NK-92 (cell line): ENCODE measurements around the gene ABCB11.
"Not testable (repeated sequence)": the region's sequence is repeated elsewhere in the genome, so short reads cannot be mapped to it uniquely, and the experiment has no call there.

ENCODE experiments used
- DNase-seq: peaks from one replicate; lab custom pipeline; 2025; ENCODE audit not compliant: unreplicated experiment; lab: John Stamatoyannopoulos, UW

Gene ABCB11

GRCh38 chr2:169046440-169047151, 15.5 kb upstream of the ABCB11 start:
- no peak for DNase-seq

DNA sequence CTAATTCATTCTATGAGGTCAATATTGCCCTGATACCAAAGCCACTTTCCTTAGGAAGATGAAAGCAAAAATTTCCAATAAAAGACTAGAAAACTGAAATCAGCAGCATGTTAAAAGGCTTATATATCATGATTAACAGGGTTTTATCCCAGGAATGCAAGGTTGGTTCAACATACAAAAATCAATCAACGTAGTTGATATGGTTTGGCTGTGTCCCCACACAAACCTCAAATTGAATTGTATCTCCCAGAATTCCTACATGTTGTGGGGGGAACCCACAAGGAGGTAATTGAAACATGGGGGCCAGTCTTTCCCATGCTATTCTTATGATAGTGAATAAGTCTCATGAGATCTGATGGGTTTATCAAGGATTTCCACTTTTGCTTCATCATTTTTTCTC, 11.7 kb upstream of the ABCB11 start:
- no peak for DNase-seq

DNA sequence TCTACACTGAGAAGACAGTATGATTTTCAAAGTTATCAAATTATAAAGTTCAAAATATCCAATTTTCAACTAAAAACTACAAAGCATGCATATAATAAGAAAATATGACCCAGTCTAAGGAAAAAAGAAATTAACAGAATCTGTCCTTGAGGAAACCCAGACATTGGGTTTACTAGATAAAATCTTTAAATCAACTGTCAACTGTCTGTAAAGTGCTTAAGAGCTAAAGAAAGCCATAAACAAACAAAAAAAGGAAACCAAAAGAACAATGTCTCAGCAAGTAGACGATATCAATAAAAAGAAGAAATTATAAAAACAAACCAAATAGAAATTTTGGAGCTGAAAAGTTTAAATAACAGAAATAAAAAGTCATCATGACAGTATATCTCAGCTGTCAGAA, 10.5 kb upstream of the ABCB11 start:
- DNase-seq, result no peak

DNA sequence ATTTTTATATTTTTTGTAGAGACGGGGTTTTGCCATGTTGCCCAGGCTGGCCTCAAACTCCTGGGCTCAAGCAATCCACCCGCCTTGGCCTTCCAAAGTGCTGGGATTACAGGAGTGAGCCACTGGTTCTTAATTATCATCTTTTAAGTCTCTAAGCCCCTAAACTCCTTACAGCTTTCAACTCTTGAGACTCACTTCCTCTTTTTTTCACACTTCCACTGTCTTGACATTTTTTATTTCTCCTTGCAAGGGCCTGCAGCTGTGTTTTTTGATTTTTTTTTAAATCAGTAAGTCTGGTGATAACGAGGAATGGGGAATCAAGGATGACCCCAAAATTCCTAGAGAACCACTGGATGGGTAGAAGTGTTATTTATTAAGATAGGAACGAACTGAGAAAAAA, 8.6 kb upstream of the ABCB11 start:
- DNase-seq, result no peak

DNA sequence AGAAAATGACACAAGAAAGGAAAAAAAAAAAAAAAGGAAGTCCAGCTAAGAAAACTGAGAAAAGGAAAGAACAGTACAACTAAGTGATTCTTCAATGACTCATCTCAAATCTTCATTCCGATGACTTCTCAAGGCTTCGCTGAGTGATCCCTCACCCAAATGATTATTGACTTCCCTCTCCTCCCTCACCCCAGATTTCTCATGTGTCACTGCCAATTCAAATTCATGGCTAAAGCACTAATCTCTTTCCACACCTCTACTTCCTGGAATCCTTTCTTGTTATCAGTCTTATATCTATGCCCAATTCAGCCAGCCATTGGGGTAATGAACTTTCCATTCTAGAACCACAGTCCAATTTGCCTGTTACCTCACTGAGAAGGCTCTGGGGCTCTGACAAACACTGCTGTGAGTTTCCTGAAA, 7.2 kb upstream of the ABCB11 start:
- DNase-seq, result no peak

DNA sequence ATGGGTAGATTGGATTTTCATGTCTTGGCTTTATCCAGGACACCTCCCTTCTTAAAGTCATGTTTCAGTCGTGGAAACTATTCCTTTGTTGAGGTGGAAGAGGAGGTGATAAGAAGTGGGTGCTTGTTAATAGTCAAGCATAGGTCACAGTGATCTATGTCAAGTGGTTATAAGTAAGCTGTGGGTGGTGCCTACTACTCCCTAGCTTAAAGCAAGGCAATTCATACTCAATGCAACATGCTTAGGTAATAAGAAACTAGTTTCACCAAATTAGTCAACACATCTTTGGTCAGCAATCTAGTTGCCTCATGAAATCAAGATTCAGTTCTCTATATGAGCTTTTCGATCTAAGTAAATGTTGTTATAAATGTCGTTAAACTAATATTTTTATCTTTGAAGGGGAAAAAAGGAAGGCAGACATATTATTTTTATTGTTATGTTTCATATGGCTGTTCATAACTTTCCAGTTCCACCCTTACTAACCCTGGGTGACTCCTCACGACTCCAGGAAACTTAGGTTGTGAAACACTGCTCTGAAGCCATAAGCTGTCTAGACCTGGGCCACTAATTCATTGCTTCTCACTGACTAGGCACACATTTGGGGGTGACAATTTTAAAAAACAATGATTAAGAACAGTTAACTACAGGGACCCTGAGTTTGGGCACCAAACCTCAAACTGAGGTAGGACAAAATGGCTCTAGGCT, 5.8 kb upstream of the ABCB11 start:
- no peak for DNase-seq

DNA sequence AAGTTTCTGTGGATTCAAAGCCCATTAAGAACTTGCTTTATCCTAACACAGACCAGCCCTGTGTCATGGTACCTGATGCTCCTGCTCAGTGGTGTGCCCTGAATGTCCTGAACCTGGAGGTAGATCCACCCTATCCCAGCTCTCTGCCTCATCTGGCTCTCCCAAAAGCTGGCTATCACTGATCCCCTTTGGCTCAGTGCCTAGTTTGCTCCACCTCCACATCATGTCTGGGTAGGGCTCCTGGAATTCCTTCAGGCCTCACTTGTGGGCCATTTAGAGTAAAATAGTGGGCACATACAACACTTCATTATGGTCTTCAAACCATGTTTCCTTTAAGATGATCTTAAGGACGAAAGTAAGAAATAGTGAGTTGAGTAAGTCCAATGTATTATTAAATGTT, 4.8 kb upstream of the ABCB11 start:
- no peak for DNase-seq

GRCh38 chr2:169034984-169035544, 3.9 kb upstream of the ABCB11 start:
- no peak for DNase-seq

- no peak for DNase-seq
Observed at GRCh38 chr2:169034256-169034655, 3.1 kb upstream of the ABCB11 start.

GRCh38 chr2:169029341-169029740, 1.8 kb downstream of the ABCB11 start:
- no peak for DNase-seq

DNA sequence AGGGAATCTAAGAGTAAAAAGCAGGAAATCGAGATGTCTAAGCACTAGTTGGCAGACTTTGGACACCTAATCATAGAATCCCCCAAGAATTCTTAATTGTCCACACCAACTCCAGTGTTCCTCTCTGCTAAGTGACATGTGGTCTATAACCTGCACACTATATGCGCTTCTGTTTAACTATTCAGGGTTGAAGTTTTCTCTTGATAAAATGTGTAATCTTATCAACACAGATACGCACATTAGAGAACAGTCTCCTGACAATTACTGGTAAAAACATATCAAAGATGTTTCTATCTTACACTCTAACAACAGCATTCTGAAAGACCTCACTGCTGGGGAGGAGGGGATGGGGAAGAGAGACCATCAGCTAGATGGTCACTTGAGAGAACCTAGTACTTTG, 3.9 kb downstream of the ABCB11 start:
- DNase-seq, result no peak

GRCh38 chr2:169026056-169026455, 5.1 kb downstream of the ABCB11 start:
- no peak for DNase-seq

GRCh38 chr2:169023161-169023560, 8.0 kb downstream of the ABCB11 start:
- DNase-seq, result no peak

- DNase-seq, result no peak
Observed at GRCh38 chr2:169018390-169018789, 12.7 kb downstream of the ABCB11 start.

GRCh38 chr2:169015943-169016342, 15.2 kb downstream of the ABCB11 start:
- DNase-seq, result no peak

DNA sequence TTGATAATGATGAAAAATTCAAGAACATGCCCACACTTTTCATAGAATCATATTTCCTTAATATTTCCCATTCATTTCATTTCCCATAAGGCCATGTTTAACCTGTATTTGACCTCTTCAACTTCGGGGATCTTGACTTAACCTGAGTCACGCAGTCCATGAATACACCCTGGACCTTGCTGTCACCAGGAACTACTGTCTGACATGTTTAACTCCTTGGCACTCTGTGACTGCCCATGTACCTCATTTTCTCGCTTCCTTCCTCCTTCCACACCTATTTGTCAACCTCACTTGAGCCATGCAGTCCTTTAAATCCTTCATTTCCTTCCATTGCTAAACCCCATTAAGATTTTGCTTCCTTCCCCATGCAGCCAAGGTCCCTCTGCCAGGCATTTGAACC, 16.3 kb downstream of the ABCB11 start:
- no peak for DNase-seq

- DNase-seq, result no peak
Observed at GRCh38 chr2:169013628-169014026, 17.5 kb downstream of the ABCB11 start.

DNA sequence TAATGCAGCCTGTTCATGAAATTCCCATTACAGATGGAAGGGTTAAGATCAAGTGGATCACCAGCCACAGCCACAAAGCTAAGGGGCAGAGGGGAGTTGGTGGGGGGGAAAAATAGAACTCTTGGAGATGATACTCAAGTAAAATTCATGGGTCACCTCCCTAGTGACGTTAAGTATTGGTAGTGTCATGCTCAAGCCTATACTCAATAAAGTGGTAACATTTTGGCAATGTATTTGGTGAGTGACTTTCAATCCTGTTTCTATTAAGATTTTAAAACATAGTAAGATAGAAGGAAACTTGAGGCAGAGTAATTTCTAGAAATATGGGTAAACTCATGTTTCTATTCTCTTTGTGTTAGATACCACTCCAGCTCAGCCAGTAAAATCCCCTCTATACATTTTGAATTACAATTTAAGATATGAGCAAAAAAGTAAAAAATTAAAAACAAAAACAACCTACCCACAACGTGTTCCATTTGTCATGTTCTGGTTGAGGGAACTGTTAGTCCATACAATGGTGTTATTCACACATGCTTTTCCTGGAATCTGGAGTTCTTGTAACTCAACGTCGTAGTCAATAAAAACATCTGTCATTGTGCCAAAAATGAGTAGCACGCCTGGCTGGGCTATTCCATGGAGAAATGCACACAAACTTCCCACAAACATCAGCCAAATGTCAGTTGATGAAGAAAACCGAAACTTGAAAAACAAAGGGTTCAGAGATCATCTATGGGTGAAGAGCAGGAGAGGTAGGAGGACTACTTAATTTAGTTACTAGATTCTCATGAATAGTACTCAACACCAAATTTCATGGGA, 18.1 kb downstream of the ABCB11 start:
- no peak for DNase-seq

DNA sequence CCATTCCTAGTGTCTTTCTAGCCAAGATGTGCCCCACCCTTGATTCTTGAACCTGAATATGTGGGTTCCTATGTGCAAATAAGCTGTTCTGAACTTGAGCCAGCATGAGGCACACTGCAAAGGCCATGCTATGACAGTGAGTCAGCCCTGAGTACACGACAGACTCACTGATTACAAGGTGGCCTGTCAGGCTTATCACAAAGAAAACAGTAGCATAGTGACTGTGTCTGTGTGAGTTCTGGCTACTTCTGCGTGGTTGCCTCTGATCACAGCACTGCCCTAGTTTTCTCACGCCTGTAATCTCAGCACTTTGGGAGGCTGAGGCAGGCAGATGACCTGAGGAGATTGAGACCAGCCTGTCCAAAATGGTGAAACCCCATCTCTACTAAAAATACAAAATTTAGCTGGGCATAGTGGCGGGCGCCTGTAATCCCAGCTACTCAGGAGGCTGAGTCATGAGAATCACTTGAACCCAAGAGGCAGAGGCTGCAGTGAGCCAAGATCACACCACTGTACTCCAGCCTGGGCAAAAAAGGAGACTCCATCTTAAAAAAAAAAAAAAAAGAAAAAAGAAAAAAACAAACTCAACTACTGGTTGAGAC, 18.8 kb downstream of the ABCB11 start:
- not testable (repeated sequence) for DNase-seq

DNA sequence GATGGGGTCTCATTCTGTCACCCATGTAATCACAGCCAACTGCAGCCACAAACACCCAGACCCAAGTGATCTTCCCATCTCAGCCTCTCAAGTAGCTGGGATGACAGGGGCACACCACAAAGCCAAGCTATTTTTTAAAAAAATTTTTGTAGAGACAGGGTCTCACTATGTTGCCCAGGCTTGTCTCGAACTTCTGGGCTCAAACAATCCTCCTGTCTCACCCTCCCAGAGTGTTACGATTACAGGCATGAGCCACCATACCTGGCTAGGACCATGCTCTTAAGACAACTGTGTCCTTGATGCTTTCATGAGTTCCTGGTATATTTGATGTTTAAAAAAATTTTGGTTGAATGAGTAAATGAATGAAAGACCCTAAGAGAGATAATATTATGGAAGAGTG, 19.4 kb downstream of the ABCB11 start:
- no peak for DNase-seq
